Keratinocyte (primary cell): ENCODE results near the gene FIGN. TPM values are rescaled to one million over a fixed set of nuclear protein-coding genes. Genes with fewer than 3 reads are reported as not detected.

Experiments used
- DNase-seq: peaks from one replicate; pipeline ENCODE4 v3.0.0-alpha.2; 2011; ENCODE audit warnings: low read depth, missing footprints, low spot score
- FAIRE-seq: peaks from 2 replicates; lab custom pipeline; 2011; peaks lifted over from hg19 to GRCh38; lab: Jason Lieb, UNC
- H2AFZ ChIP-seq: 2 replicates; pipeline ENCODE4 v1.6.0; 2012; ENCODE audit warnings: low read length, control low read depth, inconsistent platforms; ENCODE audit not compliant: control insufficient read depth
- H3K27ac ChIP-seq: 2 replicates; pipeline ENCODE4 v1.5.1; 2011; ENCODE audit warnings: low read length; ENCODE audit not compliant: control insufficient read depth, insufficient read depth
- H3K27me3 ChIP-seq: 3 replicates; pipeline ENCODE4 v1.6.0; 2011; ENCODE audit warnings: low read length; ENCODE audit not compliant: control insufficient read depth, insufficient read depth; ENCODE audit errors: extremely low read depth
- H3K36me3 ChIP-seq, 2 experiments: 2 replicates in 1 of 2; 3 replicates in 1 of 2; pipeline ENCODE4 v1.5.1; 2011; ENCODE audit warnings: low read length in 2 of 2, mild to moderate bottlenecking in 1 of 2; ENCODE audit not compliant: control insufficient read depth in 2 of 2, insufficient read depth in 2 of 2; ENCODE audit errors: extremely low read depth in 1 of 2
- H3K4me1 ChIP-seq: 3 replicates; pipeline ENCODE4 v1.5.1; 2011; ENCODE audit warnings: low read length; ENCODE audit not compliant: control insufficient read depth, insufficient read depth; ENCODE audit errors: extremely low read depth
- H3K4me2 ChIP-seq: 3 replicates; pipeline ENCODE4 v1.6.0; 2011; ENCODE audit warnings: low read depth, low read length; ENCODE audit not compliant: control insufficient read depth, insufficient read depth; ENCODE audit errors: extremely low read depth
- H3K4me3 ChIP-seq, 3 experiments: fragments of 200-600 bp in 1 of 3; sonication (generic) in 1 of 3; 2 replicates in 2 of 3; 3 replicates in 1 of 3; pipeline ENCODE4 v1.5.1; 2011 to 2016; ENCODE audit warnings: low read length in 3 of 3, mild to moderate bottlenecking in 3 of 3, control low read depth in 2 of 3, inconsistent platforms in 1 of 3, low read depth in 1 of 3, mixed read lengths in 1 of 3, mixed run types in 1 of 3, moderate library complexity in 1 of 3; ENCODE audit not compliant: control insufficient read depth in 2 of 3, insufficient read depth in 2 of 3; ENCODE audit errors: extremely low read depth in 1 of 3
- H3K79me2 ChIP-seq: 2 replicates; pipeline ENCODE4 v1.6.0; 2012; ENCODE audit warnings: low read length; ENCODE audit not compliant: control insufficient read depth, insufficient read depth
- H3K9ac ChIP-seq: 3 replicates; pipeline ENCODE4 v1.6.0; 2011; ENCODE audit warnings: low read length; ENCODE audit not compliant: control insufficient read depth, insufficient read depth; ENCODE audit errors: extremely low read depth
- H3K9me1 ChIP-seq: 3 replicates; pipeline ENCODE4 v1.6.0; 2011; ENCODE audit warnings: low read length; ENCODE audit not compliant: control insufficient read depth, insufficient read depth; ENCODE audit errors: extremely low read depth
- H3K9me3 ChIP-seq: 2 replicates; pipeline ENCODE4 v1.5.1; 2012; ENCODE audit warnings: low read depth, low read length; ENCODE audit not compliant: control insufficient read depth
- H4K20me1 ChIP-seq: 3 replicates; pipeline ENCODE4 v1.6.0; 2011; ENCODE audit warnings: low read length; ENCODE audit not compliant: control insufficient read depth, insufficient read depth; ENCODE audit errors: extremely low read depth
- EZH2 ChIP-seq: IDR thresholded peaks from one replicate; pipeline ENCODE4 v1.6.1; 2012; ENCODE audit warnings: inconsistent platforms, mild to moderate bottlenecking, low read length, moderate library complexity
- dilution Hi-C: fragments of 300-500 bp; cut with MboI; formaldehyde crosslinking; loops from one replicate; pipeline ENCODE4 v1.7.0; 2020; ENCODE audit warnings: low sequenced_read_pairs; ENCODE audit not compliant: extremely low pct_ligation_motif_present
- polyA plus RNA-seq, 5 experiments: library from polyadenylated mRNA; depleted of rRNA in 3 of 5; stranded (reverse) in 3 of 5; stranded (forward) in 1 of 5; unstranded in 1 of 5; fragments of >200 nt; gene quantifications; 1 replicate in 1 of 5; 2 replicates in 3 of 5; 3 replicates in 1 of 5; pipeline versions ENCODE4 v1.2.1 to v1.2.3, GENCODE V29; 2011 to 2012; ENCODE audit warnings: missing spikeins in 2 of 5, low read depth in 1 of 5, low replicate concordance in 1 of 5
- TF ChIP-seq, protein P1 (sequence below), 3 experiments: IDR thresholded peaks in 1 of 3; conservative IDR thresholded peaks in 1 of 3; optimal IDR thresholded peaks in 1 of 3; 2 replicates in 2 of 3; 3 replicates in 1 of 3; pipeline versions ENCODE3 to v1.5.1; 2011; ENCODE audit warnings: low read length in 3 of 3, mild to moderate bottlenecking in 3 of 3, moderate library complexity in 2 of 3, control low read depth in 1 of 3, inconsistent platforms in 1 of 3; ENCODE audit not compliant: insufficient read depth in 2 of 3; ENCODE audit errors: extremely low read depth in 1 of 3

Gene FIGN
- polyA plus RNA-seq, 1 donor (not counting 4 experiments of a cell fraction or from before 2014, with no cell fraction given), result 2.9 TPM

- H3K9ac ChIP-seq, result no peak overlapping the region
- FAIRE-seq (no peak), DNase-seq (no peak)
- H3K36me3 ChIP-seq, result no peaks in the 10 kb centered on the region
- H3K4me2 ChIP-seq, result no peak overlapping the region
- H3K79me2 ChIP-seq, result peaks cover 4% of the 10 kb centered on the region
- no peak overlapping the region for H3K4me3 ChIP-seq
- no peak overlapping the region for H3K27ac ChIP-seq
- H3K4me1 ChIP-seq, result no peaks in the 10 kb centered on the region
- TF ChIP-seq EZH2, result no peak
- TF ChIP-seq, protein P1, sequence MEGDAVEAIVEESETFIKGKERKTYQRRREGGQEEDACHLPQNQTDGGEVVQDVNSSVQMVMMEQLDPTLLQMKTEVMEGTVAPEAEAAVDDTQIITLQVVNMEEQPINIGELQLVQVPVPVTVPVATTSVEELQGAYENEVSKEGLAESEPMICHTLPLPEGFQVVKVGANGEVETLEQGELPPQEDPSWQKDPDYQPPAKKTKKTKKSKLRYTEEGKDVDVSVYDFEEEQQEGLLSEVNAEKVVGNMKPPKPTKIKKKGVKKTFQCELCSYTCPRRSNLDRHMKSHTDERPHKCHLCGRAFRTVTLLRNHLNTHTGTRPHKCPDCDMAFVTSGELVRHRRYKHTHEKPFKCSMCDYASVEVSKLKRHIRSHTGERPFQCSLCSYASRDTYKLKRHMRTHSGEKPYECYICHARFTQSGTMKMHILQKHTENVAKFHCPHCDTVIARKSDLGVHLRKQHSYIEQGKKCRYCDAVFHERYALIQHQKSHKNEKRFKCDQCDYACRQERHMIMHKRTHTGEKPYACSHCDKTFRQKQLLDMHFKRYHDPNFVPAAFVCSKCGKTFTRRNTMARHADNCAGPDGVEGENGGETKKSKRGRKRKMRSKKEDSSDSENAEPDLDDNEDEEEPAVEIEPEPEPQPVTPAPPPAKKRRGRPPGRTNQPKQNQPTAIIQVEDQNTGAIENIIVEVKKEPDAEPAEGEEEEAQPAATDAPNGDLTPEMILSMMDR (optimal IDR thresholded peaks at IDR 0.05 in 1 of 3, IDR thresholded peaks at IDR 0.05 in 1 of 3, conservative IDR thresholded peaks at IDR 0.05 in 1 of 3; ENCODE audit: extremely low read depth in 1 of 3, insufficient read depth in 2 of 3, low read length in 3 of 3), result no peak
- H3K27me3 ChIP-seq, result no peaks in the 10 kb centered on the region
- H4K20me1 ChIP-seq, result no peaks in the 10 kb centered on the region
- dilution Hi-C loops, result no loop called here
- no peaks in the 10 kb centered on the region for H3K9me1 ChIP-seq
- H2AFZ ChIP-seq, result no peak overlapping the region
- H3K9me3 ChIP-seq, result no peaks in the 10 kb centered on the region
Observed at GRCh38 chr2:163711258-163711657, 24.6 kb downstream of the FIGN start.

DNA sequence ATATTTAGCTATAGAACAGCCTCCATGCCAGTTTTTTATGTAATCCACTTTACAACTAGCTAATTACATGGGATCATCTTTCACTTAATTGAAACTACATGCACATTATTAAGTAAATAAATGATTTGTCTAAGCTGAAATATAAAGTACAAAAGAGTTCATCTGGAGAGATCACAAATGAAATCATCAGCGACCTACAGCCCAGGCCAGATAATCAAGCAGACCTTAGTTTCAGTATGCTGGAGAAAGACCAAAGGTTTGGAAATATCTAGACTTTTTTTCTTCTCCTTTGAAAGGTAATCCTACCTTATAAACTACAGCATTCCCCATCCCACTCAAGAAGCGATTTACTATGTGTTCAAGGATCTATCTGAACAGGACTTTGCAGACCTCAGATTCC lies 26.5 kb downstream of the FIGN start:
- no peak for FAIRE-seq
- no peak overlapping the region for H3K9ac ChIP-seq
- no peaks in the 10 kb centered on the region for H3K79me2 ChIP-seq
- TF ChIP-seq, protein P1 (optimal IDR thresholded peaks at IDR 0.05 in 1 of 3, IDR thresholded peaks at IDR 0.05 in 1 of 3, conservative IDR thresholded peaks at IDR 0.05 in 1 of 3; ENCODE audit: extremely low read depth in 1 of 3, insufficient read depth in 2 of 3, low read length in 3 of 3), result no peak
- no peak for TF ChIP-seq EZH2
- H3K27ac ChIP-seq, result no peak overlapping the region
- H3K4me1 ChIP-seq, result no peaks in the 10 kb centered on the region
- no peak overlapping the region for H3K4me2 ChIP-seq
- no peak overlapping the region for H2AFZ ChIP-seq
- no peaks in the 10 kb centered on the region for H4K20me1 ChIP-seq
- dilution Hi-C loops, result no loop called here
- H3K9me3 ChIP-seq, result no peaks in the 10 kb centered on the region
- H3K27me3 ChIP-seq, result no peaks in the 10 kb centered on the region
- H3K36me3 ChIP-seq, result no peaks in the 10 kb centered on the region
- H3K9me1 ChIP-seq, result no peaks in the 10 kb centered on the region
- no peak overlapping the region for H3K4me3 ChIP-seq
- no peak for DNase-seq
